Measurements from ENCODE around the gene IGF1R.

The IGF1R gene

GRCh38 chr15:98717942-98718341, 69.6 kb downstream of the IGF1R start:
- H3K4me3 ChIP-seq (replicated peaks; ENCODE audit: insufficient read depth, low read length): no peak overlapping the region
- no peaks in the 10 kb centered on the region for H3K27me3 ChIP-seq (ENCODE audit: insufficient read depth, poor library complexity, severe bottlenecking)
- no peak overlapping the region for H3K27ac ChIP-seq (replicated peaks)
- TF ChIP-seq POLR2AphosphoS5 (IDR thresholded peaks at IDR 0.05; ENCODE audit: low read depth) (no peak), SPI1 (IDR thresholded peaks at IDR 0.05; ENCODE audit: borderline replicate concordance, low read depth) (no peak), CTCF (IDR thresholded peaks at IDR 0.05; ENCODE audit: insufficient read depth, low read length) (no peak), GABPA (IDR thresholded peaks at IDR 0.05; ENCODE audit: low read depth) (no peak)
- TF ChIP-seq, protein P1, sequence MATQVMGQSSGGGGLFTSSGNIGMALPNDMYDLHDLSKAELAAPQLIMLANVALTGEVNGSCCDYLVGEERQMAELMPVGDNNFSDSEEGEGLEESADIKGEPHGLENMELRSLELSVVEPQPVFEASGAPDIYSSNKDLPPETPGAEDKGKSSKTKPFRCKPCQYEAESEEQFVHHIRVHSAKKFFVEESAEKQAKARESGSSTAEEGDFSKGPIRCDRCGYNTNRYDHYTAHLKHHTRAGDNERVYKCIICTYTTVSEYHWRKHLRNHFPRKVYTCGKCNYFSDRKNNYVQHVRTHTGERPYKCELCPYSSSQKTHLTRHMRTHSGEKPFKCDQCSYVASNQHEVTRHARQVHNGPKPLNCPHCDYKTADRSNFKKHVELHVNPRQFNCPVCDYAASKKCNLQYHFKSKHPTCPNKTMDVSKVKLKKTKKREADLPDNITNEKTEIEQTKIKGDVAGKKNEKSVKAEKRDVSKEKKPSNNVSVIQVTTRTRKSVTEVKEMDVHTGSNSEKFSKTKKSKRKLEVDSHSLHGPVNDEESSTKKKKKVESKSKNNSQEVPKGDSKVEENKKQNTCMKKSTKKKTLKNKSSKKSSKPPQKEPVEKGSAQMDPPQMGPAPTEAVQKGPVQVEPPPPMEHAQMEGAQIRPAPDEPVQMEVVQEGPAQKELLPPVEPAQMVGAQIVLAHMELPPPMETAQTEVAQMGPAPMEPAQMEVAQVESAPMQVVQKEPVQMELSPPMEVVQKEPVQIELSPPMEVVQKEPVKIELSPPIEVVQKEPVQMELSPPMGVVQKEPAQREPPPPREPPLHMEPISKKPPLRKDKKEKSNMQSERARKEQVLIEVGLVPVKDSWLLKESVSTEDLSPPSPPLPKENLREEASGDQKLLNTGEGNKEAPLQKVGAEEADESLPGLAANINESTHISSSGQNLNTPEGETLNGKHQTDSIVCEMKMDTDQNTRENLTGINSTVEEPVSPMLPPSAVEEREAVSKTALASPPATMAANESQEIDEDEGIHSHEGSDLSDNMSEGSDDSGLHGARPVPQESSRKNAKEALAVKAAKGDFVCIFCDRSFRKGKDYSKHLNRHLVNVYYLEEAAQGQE (IDR thresholded peaks at IDR 0.05; ENCODE audit: insufficient replicate concordance, low read depth): no peak
- DNase-seq (ENCODE audit: low read depth in 1 of 2, low spot score in 1 of 2): no peak

- DNase-seq (ENCODE audit: low read depth in 1 of 2, low spot score in 1 of 2): no peak
- no peak overlapping the region for H3K27ac ChIP-seq (replicated peaks)
- no peak overlapping the region for H3K4me3 ChIP-seq (replicated peaks; ENCODE audit: insufficient read depth, low read length)
- TF ChIP-seq SPI1 (IDR thresholded peaks at IDR 0.05; ENCODE audit: borderline replicate concordance, low read depth) (no peak), GABPA (IDR thresholded peaks at IDR 0.05; ENCODE audit: low read depth) (no peak), POLR2AphosphoS5 (IDR thresholded peaks at IDR 0.05; ENCODE audit: low read depth) (no peak), CTCF (IDR thresholded peaks at IDR 0.05; ENCODE audit: insufficient read depth, low read length) (no peak)
- TF ChIP-seq, protein P1 (IDR thresholded peaks at IDR 0.05; ENCODE audit: insufficient replicate concordance, low read depth): no peak
- no peaks in the 10 kb centered on the region for H3K27me3 ChIP-seq (ENCODE audit: insufficient read depth, poor library complexity, severe bottlenecking)
Measured at GRCh38 chr15:98718426-98719136, 70.2 kb downstream of the IGF1R start.

GRCh38 chr15:98719137-98719740, 70.9 kb downstream of the IGF1R start:
- no peak overlapping the region for H3K4me3 ChIP-seq (replicated peaks; ENCODE audit: insufficient read depth, low read length)
- no peak for TF ChIP-seq GABPA (IDR thresholded peaks at IDR 0.05; ENCODE audit: low read depth)
- no peak for TF ChIP-seq SPI1 (IDR thresholded peaks at IDR 0.05; ENCODE audit: borderline replicate concordance, low read depth)
- TF ChIP-seq, protein P1 (IDR thresholded peaks at IDR 0.05; ENCODE audit: insufficient replicate concordance, low read depth): no peak
- no peak for DNase-seq (ENCODE audit: low read depth in 1 of 2, low spot score in 1 of 2)
- H3K27ac ChIP-seq (replicated peaks): no peak overlapping the region
- H3K27me3 ChIP-seq (ENCODE audit: insufficient read depth, poor library complexity, severe bottlenecking): no peaks in the 10 kb centered on the region
